GM23338 (cell line): ENCODE measurements around the gene DUSP1.

Experiments used
- EZH2 ChIP-seq: fragments of 200-600 bp; sonication (generic); IDR thresholded peaks from one replicate; pipeline ENCODE4 v1.8.0; 2017; ENCODE audit warnings: antibody characterized with exemption, mild to moderate bottlenecking, low read depth; ENCODE audit not compliant: unreplicated experiment
- JUNB ChIP-seq: IDR thresholded peaks from one replicate; pipeline ENCODE4 v1.6.1; 2016; ENCODE audit warnings: antibody characterized with exemption; ENCODE audit not compliant: unreplicated experiment
- POLR2AphosphoS5 ChIP-seq: IDR thresholded peaks from 2 replicates; pipeline ENCODE4 v1.6.1; 2016; ENCODE audit warnings: antibody characterized with exemption, low read depth
- ZNF114 ChIP-seq: fragments of 250-450 bp; sonication (Bioruptor Pico); IDR thresholded peaks from 2 replicates; pipeline ENCODE4 v1.5.0; 2020; ENCODE audit warnings: mild to moderate bottlenecking, moderate library complexity
- ZNF462 ChIP-seq: fragments of 250-450 bp; sonication (Bioruptor Pico); IDR thresholded peaks from 2 replicates; pipeline ENCODE4 v1.5.0; 2020; ENCODE audit warnings: mild to moderate bottlenecking, moderate library complexity
- TF ChIP-seq, protein P1 (sequence below), 2 experiments: fragments of 200-600 bp in 1 of 2; sonication (generic) in 1 of 2; conservative IDR thresholded peaks; 2 replicates each; pipeline versions ENCODE4 v1.5.1 to v1.6.1; 2016 to 2017; ENCODE audit warnings: antibody characterized with exemption in 2 of 2, low read depth in 2 of 2, mild to moderate bottlenecking in 2 of 2, moderate library complexity in 1 of 2
- TF ChIP-seq, protein P2 (sequence below): IDR thresholded peaks from one replicate; pipeline ENCODE4 v1.6.1; 2018; ENCODE audit warnings: antibody characterized with exemption; ENCODE audit not compliant: unreplicated experiment

DNA sequence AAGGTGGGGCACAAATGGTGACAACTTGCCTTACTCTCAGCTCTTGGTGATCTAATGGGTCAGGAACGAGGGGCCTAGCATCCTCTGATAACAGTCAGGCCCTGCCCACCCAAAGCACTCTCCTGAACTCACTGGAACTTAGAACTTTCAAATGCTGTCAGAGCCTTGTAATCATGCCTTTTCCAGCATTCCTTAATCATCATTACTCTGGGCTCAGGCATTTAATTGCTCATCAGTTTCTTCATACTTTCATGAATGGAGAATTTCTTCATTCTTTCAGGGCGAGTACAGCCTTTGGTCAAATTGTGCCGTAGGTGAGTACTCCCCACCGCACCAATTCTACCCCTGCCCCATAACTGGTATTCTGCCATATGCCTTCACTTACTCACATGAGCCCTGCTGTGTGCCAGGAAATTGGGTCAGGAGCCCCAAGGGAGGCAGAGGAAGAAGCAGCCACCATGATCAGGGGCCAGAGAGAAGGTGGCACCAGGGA, 30.2 kb upstream of the DUSP1 start:
- no peak for TF ChIP-seq EZH2
- no peak for TF ChIP-seq POLR2AphosphoS5
- TF ChIP-seq, protein P1, sequence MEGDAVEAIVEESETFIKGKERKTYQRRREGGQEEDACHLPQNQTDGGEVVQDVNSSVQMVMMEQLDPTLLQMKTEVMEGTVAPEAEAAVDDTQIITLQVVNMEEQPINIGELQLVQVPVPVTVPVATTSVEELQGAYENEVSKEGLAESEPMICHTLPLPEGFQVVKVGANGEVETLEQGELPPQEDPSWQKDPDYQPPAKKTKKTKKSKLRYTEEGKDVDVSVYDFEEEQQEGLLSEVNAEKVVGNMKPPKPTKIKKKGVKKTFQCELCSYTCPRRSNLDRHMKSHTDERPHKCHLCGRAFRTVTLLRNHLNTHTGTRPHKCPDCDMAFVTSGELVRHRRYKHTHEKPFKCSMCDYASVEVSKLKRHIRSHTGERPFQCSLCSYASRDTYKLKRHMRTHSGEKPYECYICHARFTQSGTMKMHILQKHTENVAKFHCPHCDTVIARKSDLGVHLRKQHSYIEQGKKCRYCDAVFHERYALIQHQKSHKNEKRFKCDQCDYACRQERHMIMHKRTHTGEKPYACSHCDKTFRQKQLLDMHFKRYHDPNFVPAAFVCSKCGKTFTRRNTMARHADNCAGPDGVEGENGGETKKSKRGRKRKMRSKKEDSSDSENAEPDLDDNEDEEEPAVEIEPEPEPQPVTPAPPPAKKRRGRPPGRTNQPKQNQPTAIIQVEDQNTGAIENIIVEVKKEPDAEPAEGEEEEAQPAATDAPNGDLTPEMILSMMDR (conservative IDR thresholded peaks at IDR 0.05; ENCODE audit: low read depth in 2 of 2) = no peak
- TF ChIP-seq, protein P2, sequence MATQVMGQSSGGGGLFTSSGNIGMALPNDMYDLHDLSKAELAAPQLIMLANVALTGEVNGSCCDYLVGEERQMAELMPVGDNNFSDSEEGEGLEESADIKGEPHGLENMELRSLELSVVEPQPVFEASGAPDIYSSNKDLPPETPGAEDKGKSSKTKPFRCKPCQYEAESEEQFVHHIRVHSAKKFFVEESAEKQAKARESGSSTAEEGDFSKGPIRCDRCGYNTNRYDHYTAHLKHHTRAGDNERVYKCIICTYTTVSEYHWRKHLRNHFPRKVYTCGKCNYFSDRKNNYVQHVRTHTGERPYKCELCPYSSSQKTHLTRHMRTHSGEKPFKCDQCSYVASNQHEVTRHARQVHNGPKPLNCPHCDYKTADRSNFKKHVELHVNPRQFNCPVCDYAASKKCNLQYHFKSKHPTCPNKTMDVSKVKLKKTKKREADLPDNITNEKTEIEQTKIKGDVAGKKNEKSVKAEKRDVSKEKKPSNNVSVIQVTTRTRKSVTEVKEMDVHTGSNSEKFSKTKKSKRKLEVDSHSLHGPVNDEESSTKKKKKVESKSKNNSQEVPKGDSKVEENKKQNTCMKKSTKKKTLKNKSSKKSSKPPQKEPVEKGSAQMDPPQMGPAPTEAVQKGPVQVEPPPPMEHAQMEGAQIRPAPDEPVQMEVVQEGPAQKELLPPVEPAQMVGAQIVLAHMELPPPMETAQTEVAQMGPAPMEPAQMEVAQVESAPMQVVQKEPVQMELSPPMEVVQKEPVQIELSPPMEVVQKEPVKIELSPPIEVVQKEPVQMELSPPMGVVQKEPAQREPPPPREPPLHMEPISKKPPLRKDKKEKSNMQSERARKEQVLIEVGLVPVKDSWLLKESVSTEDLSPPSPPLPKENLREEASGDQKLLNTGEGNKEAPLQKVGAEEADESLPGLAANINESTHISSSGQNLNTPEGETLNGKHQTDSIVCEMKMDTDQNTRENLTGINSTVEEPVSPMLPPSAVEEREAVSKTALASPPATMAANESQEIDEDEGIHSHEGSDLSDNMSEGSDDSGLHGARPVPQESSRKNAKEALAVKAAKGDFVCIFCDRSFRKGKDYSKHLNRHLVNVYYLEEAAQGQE = no peak
- no peak for TF ChIP-seq JUNB
- TF ChIP-seq ZNF462 (CRISPR knock-in tag) = no peak
- TF ChIP-seq ZNF114 (CRISPR knock-in tag) = no peak
